Measurements from ENCODE around the gene SMIM38.

- TF ChIP-seq CTCF (IDR thresholded peaks at IDR 0.05; ENCODE audit: low read length), result no peak
- TF ChIP-seq EZH2 (IDR thresholded peaks at IDR 0.05; ENCODE audit: borderline replicate concordance, low read length), result no peak
Observed at GRCh38 chr11:69131121-69131566, 24.6 kb upstream of the SMIM38 start.
